Upper lobe of right lung (tissue), 1 donor: Measurements from ENCODE around the gene TDRD10. TPM values are rescaled to one million over a fixed set of nuclear protein-coding genes. Genes with fewer than 3 reads are reported as not detected.

ENCODE experiments used
- ATAC-seq: fragments of 200-7000 bp; cut with Tn5 transposase; one replicate; pipeline ENCODE4 v1.9.1; 2020; ENCODE audit warnings: mild to moderate bottlenecking, moderate library complexity
- DNase-seq: peaks from one replicate; pipeline ENCODE4 v3.0.0-alpha.2; 2020
- H3K27ac ChIP-seq: fragments of 200-600 bp; one replicate; pipeline ENCODE4 v1.8.0; 2022
- H3K27me3 ChIP-seq: fragments of 200-600 bp; one replicate; pipeline ENCODE4 v1.8.0; 2022; ENCODE audit warnings: mild to moderate bottlenecking
- H3K36me3 ChIP-seq: fragments of 200-600 bp; one replicate; pipeline ENCODE4 v1.8.0; 2022
- H3K4me1 ChIP-seq: fragments of 200-600 bp; one replicate; pipeline ENCODE4 v1.8.0; 2022
- H3K4me3 ChIP-seq: fragments of 200-600 bp; one replicate; pipeline ENCODE4 v1.8.0; 2022; ENCODE audit warnings: mild to moderate bottlenecking
- H3K9me3 ChIP-seq: fragments of 200-600 bp; one replicate; pipeline ENCODE4 v1.8.0; 2022
- CTCF ChIP-seq: fragments of 200-600 bp; IDR thresholded peaks from one replicate; pipeline ENCODE4 v1.8.0; 2022; ENCODE audit warnings: antibody characterized with exemption
- intact Hi-C: fragments of 100-400 bp; cut with DNase I; formaldehyde crosslinking; loops from one replicate; pipeline ENCODE4 v1.11.0; 2022
- total RNA-seq: library from RNA; stranded (reverse); fragmentation: NEBNext Ultra II Directional; extraction: Animal tissue kit (Norgen Biotek cat#: 25700); gene quantifications from one replicate; pipeline ENCODE4 v1.2.1, GENCODE V29; 2021
- donor health status: DM: no; HTN: yes; CAD: no; lungs with severe emphysema.

Gene TDRD10
- total RNA-seq, 1 donor from 2014 or later: 21.7 TPM

- Histone ChIP-seq H3K4me1 (peaks cover 5% of the 10 kb centered on the region), H3K27ac (no peak overlapping the region), H3K9me3 (no peaks in the 10 kb centered on the region), H3K27me3 (no peaks in the 10 kb centered on the region), H3K4me3 (no peak overlapping the region), H3K36me3 (peaks cover 100% of the 10 kb centered on the region)
- no peak for ATAC-seq
- intact Hi-C loops: no loop called here
- no peak for TF ChIP-seq CTCF
- DNase-seq: no peak
Observed at GRCh38 chr1:154584267-154584994, 82.4 kb downstream of the TDRD10 start.

- DNase-seq: no peak
- Histone ChIP-seq H3K4me1 (peaks cover 5% of the 10 kb centered on the region), H3K4me3 (no peak overlapping the region), H3K36me3 (peaks cover 100% of the 10 kb centered on the region), H3K27ac (no peak overlapping the region), H3K27me3 (no peaks in the 10 kb centered on the region), H3K9me3 (no peaks in the 10 kb centered on the region)
- ATAC-seq: no peak
- intact Hi-C loops: no loop called here
- no peak for TF ChIP-seq CTCF
Observed at GRCh38 chr1:154586231-154586630, 84.2 kb downstream of the TDRD10 start.

- H3K27me3 ChIP-seq: no peaks in the 10 kb centered on the region
- H3K4me1 ChIP-seq: peaks cover 5% of the 10 kb centered on the region
- DNase-seq (no peak), ATAC-seq (no peak)
- no peaks in the 10 kb centered on the region for H3K9me3 ChIP-seq
- H3K36me3 ChIP-seq: peaks cover 100% of the 10 kb centered on the region
- H3K4me3 ChIP-seq: no peak overlapping the region
- TF ChIP-seq CTCF: no peak
- intact Hi-C loops: no loop called here
- no peak overlapping the region for H3K27ac ChIP-seq
Observed at GRCh38 chr1:154586641-154587040, 84.6 kb downstream of the TDRD10 start.

- Histone ChIP-seq H3K4me1 (no peaks in the 10 kb centered on the region), H3K27ac (no peak overlapping the region), H3K4me3 (no peak overlapping the region), H3K27me3 (no peaks in the 10 kb centered on the region), H3K36me3 (peaks cover 100% of the 10 kb centered on the region), H3K9me3 (no peaks in the 10 kb centered on the region)
- DNase-seq (no peak), ATAC-seq (no peak)
- intact Hi-C loops: no loop called here
- no peak for TF ChIP-seq CTCF
Observed at GRCh38 chr1:154589780-154590179, 87.8 kb downstream of the TDRD10 start.

GRCh38 chr1:154590756-154591155 lies 88.7 kb downstream of the TDRD10 start:
- H3K4me1 ChIP-seq: no peaks in the 10 kb centered on the region
- ATAC-seq (no peak), DNase-seq (no peak)
- TF ChIP-seq CTCF: no peak
- H3K9me3 ChIP-seq: no peaks in the 10 kb centered on the region
- peaks cover 100% of the 10 kb centered on the region for H3K36me3 ChIP-seq
- no peaks in the 10 kb centered on the region for H3K27me3 ChIP-seq
- intact Hi-C loops: no loop called here
- H3K4me3 ChIP-seq: no peak overlapping the region
- H3K27ac ChIP-seq: no peak overlapping the region

GRCh38 chr1:154591206-154591605 lies 89.2 kb downstream of the TDRD10 start:
- no peak overlapping the region for H3K27ac ChIP-seq
- H3K4me3 ChIP-seq: no peak overlapping the region
- no peak for ATAC-seq
- no peak for DNase-seq
- H3K9me3 ChIP-seq: no peaks in the 10 kb centered on the region
- H3K27me3 ChIP-seq: no peaks in the 10 kb centered on the region
- intact Hi-C loops: no loop called here
- H3K4me1 ChIP-seq: no peaks in the 10 kb centered on the region
- peaks cover 100% of the 10 kb centered on the region for H3K36me3 ChIP-seq
- TF ChIP-seq CTCF: no peak
